SK-N-SH treated with all-trans-retinoic acid at 6 μM for 48 hours (cell line): Measurements from ENCODE around the gene FAM163A.

Experiments
- ATAC-seq: fragments of 200-7000 bp; cut with Tn5 transposase; 3 replicates; pipeline ENCODE4 v1.9.1; 2020; ENCODE audit warnings: mild to moderate bottlenecking, moderate library complexity
- ARNTL ChIP-seq: fragments of 450-650 bp; formaldehyde crosslinking; IDR thresholded peaks from 2 replicates; pipeline ENCODE4 v1.5.0; 2020; ENCODE audit warnings: low read depth, mild to moderate bottlenecking, moderate library complexity, borderline replicate concordance
- BACH2 ChIP-seq: fragments of 250-450 bp; sonication (Bioruptor Pico); IDR thresholded peaks from 2 replicates; pipeline ENCODE4 v1.9.0; 2021; ENCODE audit warnings: mild to moderate bottlenecking, borderline replicate concordance
- CSDC2 ChIP-seq: fragments of 250-450 bp; sonication (Bioruptor Pico); IDR thresholded peaks from 2 replicates; pipeline ENCODE4 v1.5.0; 2020; ENCODE audit warnings: mild to moderate bottlenecking, moderate library complexity
- ESRRG ChIP-seq: fragments of 250-450 bp; sonication (Bioruptor Pico); IDR thresholded peaks from 2 replicates; pipeline ENCODE4 v1.6.1; 2021; ENCODE audit warnings: mild to moderate bottlenecking
- GLIS3 ChIP-seq: fragments of 250-450 bp; sonication (Bioruptor Pico); IDR thresholded peaks from 2 replicates; pipeline ENCODE4 v1.5.0; 2020; ENCODE audit warnings: mild to moderate bottlenecking, moderate library complexity
- ISL1 ChIP-seq: fragments of 250-450 bp; sonication (Bioruptor Pico); IDR thresholded peaks from 2 replicates; pipeline ENCODE4 v2.1.2; 2022; ENCODE audit warnings: mild to moderate bottlenecking, moderate library complexity
- OSR1 ChIP-seq: fragments of 250-450 bp; sonication (Bioruptor Pico); IDR thresholded peaks from 2 replicates; pipeline ENCODE4 v1.8.0; 2022; ENCODE audit warnings: moderate library complexity, mild to moderate bottlenecking, inconsistent platforms
- PPARA ChIP-seq: fragments of 250-450 bp; sonication (Bioruptor Pico); IDR thresholded peaks from 2 replicates; pipeline ENCODE4 v1.5.0; 2020; ENCODE audit warnings: mild to moderate bottlenecking, borderline replicate concordance
- SNAI2 ChIP-seq: fragments of 250-450 bp; sonication (Bioruptor Pico); IDR thresholded peaks from 2 replicates; pipeline ENCODE4 v1.5.0; 2020; ENCODE audit warnings: mild to moderate bottlenecking, moderate library complexity
- TCF4 ChIP-seq: fragments of 250-450 bp; sonication (Bioruptor Pico); IDR thresholded peaks from 2 replicates; pipeline ENCODE4 v1.8.0; 2021; ENCODE audit warnings: mild to moderate bottlenecking, moderate library complexity, borderline replicate concordance
- ZC3H10 ChIP-seq: fragments of 250-450 bp; sonication (Bioruptor Pico); IDR thresholded peaks from 2 replicates; pipeline ENCODE4 v1.5.1; 2021; ENCODE audit warnings: mild to moderate bottlenecking, moderate library complexity
- ZFP3 ChIP-seq: fragments of 250-450 bp; sonication (Bioruptor Pico); IDR thresholded peaks from 2 replicates; pipeline ENCODE4 v1.5.0; 2020; ENCODE audit warnings: mild to moderate bottlenecking, moderate library complexity
- ZNF565 ChIP-seq: fragments of 450-650 bp; formaldehyde crosslinking; conservative IDR thresholded peaks from 2 replicates; pipeline ENCODE4 v1.5.0; 2020; ENCODE audit warnings: low read depth, mild to moderate bottlenecking, moderate library complexity
- ZNF70 ChIP-seq: fragments of 450-650 bp; formaldehyde crosslinking; IDR thresholded peaks from 2 replicates; pipeline ENCODE4 v1.5.0; 2020; ENCODE audit warnings: mild to moderate bottlenecking, moderate library complexity
- ZNF8 ChIP-seq: fragments of 450-650 bp; formaldehyde crosslinking; IDR thresholded peaks from 2 replicates; pipeline ENCODE4 v1.5.0; 2020; ENCODE audit warnings: mild to moderate bottlenecking, moderate library complexity
- TF ChIP-seq, protein P1 (sequence below): fragments of 250-450 bp; sonication (Bioruptor Pico); IDR thresholded peaks from 2 replicates; pipeline ENCODE4 v1.5.0; 2020; ENCODE audit warnings: mild to moderate bottlenecking, moderate library complexity
- TF ChIP-seq, protein P2 (sequence below): fragments of 250-450 bp; sonication (Bioruptor Pico); IDR thresholded peaks from 2 replicates; pipeline ENCODE4 v1.5.1; 2021; ENCODE audit warnings: mild to moderate bottlenecking, moderate library complexity
- TF ChIP-seq, protein P3 (sequence below): fragments of 250-450 bp; sonication (Bioruptor Pico); IDR thresholded peaks from 2 replicates; pipeline ENCODE4 v1.5.1; 2020; ENCODE audit warnings: low read depth, mild to moderate bottlenecking, moderate library complexity
- TF ChIP-seq, protein P4 (sequence below): fragments of 250-450 bp; sonication (Bioruptor Pico); IDR thresholded peaks from 2 replicates; pipeline ENCODE4 v1.8.0; 2021; ENCODE audit warnings: low read depth, mild to moderate bottlenecking, moderate library complexity, borderline replicate concordance
- TF ChIP-seq, protein P5 (sequence below): fragments of 250-450 bp; sonication (Bioruptor Pico); IDR thresholded peaks from 2 replicates; pipeline ENCODE4 v1.8.0; 2020; ENCODE audit warnings: mild to moderate bottlenecking, moderate library complexity, borderline replicate concordance

FAM163A gene

DNA sequence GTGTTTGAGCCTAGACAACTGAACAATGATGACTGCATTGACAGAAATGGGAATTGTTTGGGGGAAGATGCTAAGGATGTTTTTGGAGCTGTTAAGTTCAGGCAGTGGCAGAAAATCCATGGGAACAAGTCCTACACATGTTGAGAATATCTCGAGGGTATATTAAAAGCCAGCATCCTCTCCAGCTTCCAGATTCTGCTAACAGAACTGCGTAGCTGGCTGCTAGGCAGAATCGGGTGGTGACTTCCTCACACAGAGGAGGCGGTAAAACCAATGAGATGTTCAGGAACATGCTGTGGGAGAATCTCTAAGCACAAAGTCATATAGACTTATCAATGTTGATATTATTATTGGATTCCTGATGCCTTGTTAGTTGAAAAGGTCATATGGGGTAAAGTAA, 14.8 kb downstream of the FAM163A start (continued):
- TF ChIP-seq ZFP3 (CRISPR knock-in tag) (no peak), CSDC2 (CRISPR knock-in tag) (no peak), SNAI2 (no peak), ISL1 (no peak), BACH2 (CRISPR knock-in tag) (no peak)

DNA sequence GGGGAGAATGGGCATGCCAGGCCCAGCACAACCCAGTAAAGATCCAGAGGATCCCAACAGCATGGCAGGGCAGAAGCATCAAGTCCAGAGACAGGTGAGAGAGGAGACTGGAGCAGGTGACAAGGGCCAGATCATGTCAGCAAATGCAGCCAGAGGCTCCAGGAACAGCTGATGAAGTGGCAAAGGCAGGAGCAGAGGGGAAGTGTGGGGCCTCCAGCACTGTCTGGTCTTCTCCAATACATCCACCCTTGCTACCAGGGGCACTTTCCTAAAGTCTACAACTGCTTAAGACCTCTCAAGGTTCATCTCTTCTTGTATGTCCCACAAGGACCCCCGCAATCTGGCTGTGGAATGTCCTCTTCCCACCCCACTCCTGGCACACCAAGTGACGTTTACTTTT, 17.4 kb downstream of the FAM163A start:
- ATAC-seq, result no peak

DNA sequence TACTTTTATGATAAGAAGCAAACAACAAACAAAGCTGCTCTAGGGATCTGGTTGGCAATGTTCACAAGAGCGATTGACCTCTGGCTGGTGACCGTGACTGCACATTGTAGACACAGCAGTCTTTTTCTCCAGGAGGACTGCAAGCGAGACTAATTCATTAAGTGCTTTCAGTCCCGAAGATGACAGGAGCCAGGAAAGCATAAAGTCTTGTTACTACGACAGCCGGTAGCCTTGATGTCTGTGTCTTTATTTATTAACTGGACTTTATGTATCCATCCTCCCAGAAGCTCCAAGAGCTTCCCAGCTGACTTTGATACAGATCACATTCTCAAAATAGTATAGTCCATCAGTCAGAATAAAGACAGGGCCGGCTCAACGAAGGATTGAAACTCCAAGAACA, 18.2 kb downstream of the FAM163A start:
- no peak for TF ChIP-seq ZFP3 (CRISPR knock-in tag)
- no peak for TF ChIP-seq ZNF565 (CRISPR knock-in tag)
- TF ChIP-seq ISL1, result peak; percentile 89
- peak; percentile 89 for TF ChIP-seq GLIS3 (CRISPR knock-in tag)
- TF ChIP-seq, protein P1, sequence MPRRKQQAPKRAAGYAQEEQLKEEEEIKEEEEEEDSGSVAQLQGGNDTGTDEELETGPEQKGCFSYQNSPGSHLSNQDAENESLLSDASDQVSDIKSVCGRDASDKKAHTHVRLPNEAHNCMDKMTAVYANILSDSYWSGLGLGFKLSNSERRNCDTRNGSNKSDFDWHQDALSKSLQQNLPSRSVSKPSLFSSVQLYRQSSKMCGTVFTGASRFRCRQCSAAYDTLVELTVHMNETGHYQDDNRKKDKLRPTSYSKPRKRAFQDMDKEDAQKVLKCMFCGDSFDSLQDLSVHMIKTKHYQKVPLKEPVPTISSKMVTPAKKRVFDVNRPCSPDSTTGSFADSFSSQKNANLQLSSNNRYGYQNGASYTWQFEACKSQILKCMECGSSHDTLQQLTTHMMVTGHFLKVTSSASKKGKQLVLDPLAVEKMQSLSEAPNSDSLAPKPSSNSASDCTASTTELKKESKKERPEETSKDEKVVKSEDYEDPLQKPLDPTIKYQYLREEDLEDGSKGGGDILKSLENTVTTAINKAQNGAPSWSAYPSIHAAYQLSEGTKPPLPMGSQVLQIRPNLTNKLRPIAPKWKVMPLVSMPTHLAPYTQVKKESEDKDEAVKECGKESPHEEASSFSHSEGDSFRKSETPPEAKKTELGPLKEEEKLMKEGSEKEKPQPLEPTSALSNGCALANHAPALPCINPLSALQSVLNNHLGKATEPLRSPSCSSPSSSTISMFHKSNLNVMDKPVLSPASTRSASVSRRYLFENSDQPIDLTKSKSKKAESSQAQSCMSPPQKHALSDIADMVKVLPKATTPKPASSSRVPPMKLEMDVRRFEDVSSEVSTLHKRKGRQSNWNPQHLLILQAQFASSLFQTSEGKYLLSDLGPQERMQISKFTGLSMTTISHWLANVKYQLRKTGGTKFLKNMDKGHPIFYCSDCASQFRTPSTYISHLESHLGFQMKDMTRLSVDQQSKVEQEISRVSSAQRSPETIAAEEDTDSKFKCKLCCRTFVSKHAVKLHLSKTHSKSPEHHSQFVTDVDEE (CRISPR knock-in tag), result peak; percentile 83
- peak; percentile 74 for TF ChIP-seq TCF4 (CRISPR knock-in tag)
- TF ChIP-seq SNAI2, result peak; percentile 76; the same call in 1 of the 2 replicates
- TF ChIP-seq ZNF8 (CRISPR knock-in tag), result peak; percentile 23; the same call in 1 of the 2 replicates
- ATAC-seq, result peak; percentile 32; the same call in 2 of the 3 replicates

More for the DNA sequence above, 17.4 kb downstream of the FAM163A start:
- TF ChIP-seq TCF4 (CRISPR knock-in tag) (no peak), ESRRG (CRISPR knock-in tag) (no peak), ZNF70 (CRISPR knock-in tag) (no peak), GLIS3 (CRISPR knock-in tag) (no peak), ZNF8 (CRISPR knock-in tag) (no peak), SNAI2 (no peak), PPARA (no peak), CSDC2 (CRISPR knock-in tag) (no peak), ZC3H10 (CRISPR knock-in tag) (no peak), OSR1 (no peak), ZNF565 (CRISPR knock-in tag) (no peak)
- TF ChIP-seq, protein P1 (CRISPR knock-in tag), result no peak
- TF ChIP-seq, protein P2, sequence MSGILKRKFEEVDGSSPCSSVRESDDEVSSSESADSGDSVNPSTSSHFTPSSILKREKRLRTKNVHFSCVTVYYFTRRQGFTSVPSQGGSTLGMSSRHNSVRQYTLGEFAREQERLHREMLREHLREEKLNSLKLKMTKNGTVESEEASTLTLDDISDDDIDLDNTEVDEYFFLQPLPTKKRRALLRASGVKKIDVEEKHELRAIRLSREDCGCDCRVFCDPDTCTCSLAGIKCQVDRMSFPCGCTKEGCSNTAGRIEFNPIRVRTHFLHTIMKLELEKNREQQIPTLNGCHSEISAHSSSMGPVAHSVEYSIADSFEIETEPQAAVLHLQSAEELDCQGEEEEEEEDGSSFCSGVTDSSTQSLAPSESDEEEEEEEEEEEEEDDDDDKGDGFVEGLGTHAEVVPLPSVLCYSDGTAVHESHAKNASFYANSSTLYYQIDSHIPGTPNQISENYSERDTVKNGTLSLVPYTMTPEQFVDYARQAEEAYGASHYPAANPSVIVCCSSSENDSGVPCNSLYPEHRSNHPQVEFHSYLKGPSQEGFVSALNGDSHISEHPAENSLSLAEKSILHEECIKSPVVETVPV (CRISPR knock-in tag), result no peak

DNA sequence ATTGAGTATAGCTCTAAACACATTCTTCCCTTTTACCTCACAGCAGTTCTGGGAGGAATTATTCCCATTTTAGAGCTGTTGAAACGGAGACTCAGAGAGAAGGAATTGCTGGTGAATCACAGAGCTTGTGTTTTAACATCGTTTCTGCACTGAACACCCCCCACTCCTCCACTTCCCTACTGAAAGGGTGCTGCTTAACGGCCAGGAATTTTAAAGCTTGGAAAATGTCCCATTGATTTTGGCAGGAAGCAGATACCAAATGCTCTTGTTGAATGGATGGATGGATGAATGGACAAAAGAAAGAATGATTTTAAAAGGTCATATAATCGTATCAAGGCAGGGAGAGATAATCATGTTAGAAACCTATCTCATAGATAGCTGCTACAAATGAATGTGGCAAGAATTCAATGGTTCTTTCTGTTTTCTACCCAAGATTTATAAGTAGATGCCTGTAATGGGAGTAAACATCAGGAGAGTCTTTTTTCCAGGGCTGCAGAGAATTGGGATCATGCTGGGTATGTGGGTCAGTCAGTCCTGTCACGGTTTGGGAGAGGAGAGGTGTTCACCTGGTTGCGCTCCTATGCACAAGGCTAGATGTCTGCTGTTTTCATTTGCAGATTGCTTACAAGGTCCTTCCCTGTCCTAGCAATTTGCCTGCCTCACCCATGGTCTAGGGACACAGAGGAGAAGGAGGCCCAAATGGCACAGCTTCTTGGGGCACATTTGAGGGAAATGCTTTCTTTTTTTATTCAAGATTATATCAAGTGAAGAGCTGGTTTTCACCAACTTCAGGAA, 19.0 kb downstream of the FAM163A start:
- ATAC-seq, result no peak
- TF ChIP-seq, protein P3, sequence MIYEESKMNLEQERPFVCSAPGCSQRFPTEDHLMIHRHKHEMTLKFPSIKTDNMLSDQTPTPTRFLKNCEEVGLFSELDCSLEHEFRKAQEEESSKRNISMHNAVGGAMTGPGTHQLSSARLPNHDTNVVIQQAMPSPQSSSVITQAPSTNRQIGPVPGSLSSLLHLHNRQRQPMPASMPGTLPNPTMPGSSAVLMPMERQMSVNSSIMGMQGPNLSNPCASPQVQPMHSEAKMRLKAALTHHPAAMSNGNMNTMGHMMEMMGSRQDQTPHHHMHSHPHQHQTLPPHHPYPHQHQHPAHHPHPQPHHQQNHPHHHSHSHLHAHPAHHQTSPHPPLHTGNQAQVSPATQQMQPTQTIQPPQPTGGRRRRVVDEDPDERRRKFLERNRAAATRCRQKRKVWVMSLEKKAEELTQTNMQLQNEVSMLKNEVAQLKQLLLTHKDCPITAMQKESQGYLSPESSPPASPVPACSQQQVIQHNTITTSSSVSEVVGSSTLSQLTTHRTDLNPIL (CRISPR knock-in tag), result no peak; the same call in 1 of the 2 replicates
- TF ChIP-seq TCF4 (CRISPR knock-in tag) (no peak), ZNF565 (CRISPR knock-in tag) (no peak), ARNTL (CRISPR knock-in tag) (no peak), ZFP3 (CRISPR knock-in tag) (no peak), ZNF8 (CRISPR knock-in tag) (0 out of 2 replicates have a peak, but pooled peaks have one; percentile 4), SNAI2 (no peak), BACH2 (CRISPR knock-in tag) (no peak), GLIS3 (CRISPR knock-in tag) (no peak)
- TF ChIP-seq, protein P4, sequence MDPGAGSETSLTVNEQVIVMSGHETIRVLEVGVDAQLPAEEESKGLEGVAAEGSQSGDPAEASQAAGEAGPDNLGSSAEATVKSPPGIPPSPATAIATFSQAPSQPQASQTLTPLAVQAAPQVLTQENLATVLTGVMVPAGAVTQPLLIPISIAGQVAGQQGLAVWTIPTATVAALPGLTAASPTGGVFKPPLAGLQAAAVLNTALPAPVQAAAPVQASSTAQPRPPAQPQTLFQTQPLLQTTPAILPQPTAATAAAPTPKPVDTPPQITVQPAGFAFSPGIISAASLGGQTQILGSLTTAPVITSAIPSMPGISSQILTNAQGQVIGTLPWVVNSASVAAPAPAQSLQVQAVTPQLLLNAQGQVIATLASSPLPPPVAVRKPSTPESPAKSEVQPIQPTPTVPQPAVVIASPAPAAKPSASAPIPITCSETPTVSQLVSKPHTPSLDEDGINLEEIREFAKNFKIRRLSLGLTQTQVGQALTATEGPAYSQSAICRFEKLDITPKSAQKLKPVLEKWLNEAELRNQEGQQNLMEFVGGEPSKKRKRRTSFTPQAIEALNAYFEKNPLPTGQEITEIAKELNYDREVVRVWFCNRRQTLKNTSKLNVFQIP (CRISPR knock-in tag), result no peak
- TF ChIP-seq, protein P5, sequence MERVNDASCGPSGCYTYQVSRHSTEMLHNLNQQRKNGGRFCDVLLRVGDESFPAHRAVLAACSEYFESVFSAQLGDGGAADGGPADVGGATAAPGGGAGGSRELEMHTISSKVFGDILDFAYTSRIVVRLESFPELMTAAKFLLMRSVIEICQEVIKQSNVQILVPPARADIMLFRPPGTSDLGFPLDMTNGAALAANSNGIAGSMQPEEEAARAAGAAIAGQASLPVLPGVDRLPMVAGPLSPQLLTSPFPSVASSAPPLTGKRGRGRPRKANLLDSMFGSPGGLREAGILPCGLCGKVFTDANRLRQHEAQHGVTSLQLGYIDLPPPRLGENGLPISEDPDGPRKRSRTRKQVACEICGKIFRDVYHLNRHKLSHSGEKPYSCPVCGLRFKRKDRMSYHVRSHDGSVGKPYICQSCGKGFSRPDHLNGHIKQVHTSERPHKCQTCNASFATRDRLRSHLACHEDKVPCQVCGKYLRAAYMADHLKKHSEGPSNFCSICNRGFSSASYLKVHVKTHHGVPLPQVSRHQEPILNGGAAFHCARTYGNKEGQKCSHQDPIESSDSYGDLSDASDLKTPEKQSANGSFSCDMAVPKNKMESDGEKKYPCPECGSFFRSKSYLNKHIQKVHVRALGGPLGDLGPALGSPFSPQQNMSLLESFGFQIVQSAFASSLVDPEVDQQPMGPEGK (CRISPR knock-in tag), result no peak
